ENCODE results near the gene MPHOSPH8.
"Not testable (repeated sequence)": the region's sequence is repeated elsewhere in the genome, so short reads cannot be mapped to it uniquely, and the experiment has no call there.

DNA sequence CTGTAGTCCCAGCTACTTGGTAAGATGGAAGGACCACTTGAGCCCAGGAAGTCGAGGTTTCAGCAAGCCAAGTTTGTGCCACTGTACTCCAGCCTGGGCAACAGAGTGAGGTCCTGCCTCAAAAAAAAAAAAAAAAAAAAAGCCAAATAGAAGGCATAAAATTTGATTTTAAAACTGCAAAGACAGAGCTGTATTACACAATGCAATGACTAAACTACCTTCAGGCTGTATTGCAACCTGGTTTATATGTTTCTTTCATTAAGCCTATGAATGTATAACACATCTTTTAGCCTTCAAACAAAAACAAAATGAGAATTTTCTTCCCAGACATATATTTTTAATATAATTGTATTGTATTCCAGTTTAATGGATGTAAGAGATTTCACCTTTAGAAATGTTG, 75.6 kb downstream of the MPHOSPH8 start:
- TF ChIP-seq, protein P1, sequence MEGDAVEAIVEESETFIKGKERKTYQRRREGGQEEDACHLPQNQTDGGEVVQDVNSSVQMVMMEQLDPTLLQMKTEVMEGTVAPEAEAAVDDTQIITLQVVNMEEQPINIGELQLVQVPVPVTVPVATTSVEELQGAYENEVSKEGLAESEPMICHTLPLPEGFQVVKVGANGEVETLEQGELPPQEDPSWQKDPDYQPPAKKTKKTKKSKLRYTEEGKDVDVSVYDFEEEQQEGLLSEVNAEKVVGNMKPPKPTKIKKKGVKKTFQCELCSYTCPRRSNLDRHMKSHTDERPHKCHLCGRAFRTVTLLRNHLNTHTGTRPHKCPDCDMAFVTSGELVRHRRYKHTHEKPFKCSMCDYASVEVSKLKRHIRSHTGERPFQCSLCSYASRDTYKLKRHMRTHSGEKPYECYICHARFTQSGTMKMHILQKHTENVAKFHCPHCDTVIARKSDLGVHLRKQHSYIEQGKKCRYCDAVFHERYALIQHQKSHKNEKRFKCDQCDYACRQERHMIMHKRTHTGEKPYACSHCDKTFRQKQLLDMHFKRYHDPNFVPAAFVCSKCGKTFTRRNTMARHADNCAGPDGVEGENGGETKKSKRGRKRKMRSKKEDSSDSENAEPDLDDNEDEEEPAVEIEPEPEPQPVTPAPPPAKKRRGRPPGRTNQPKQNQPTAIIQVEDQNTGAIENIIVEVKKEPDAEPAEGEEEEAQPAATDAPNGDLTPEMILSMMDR (conservative IDR thresholded peaks at IDR 0.05; ENCODE audit: low read depth, low read length): not testable (repeated sequence)
- not testable (repeated sequence) for TF ChIP-seq EZH2 (IDR thresholded peaks at IDR 0.05; ENCODE audit: borderline replicate concordance, low read depth, low read length, poor library complexity, severe bottlenecking)

All from A673 (cell line).